Upper lobe of left lung (tissue), 4 donors: Measurements from ENCODE around the gene AMOTL2.

Source experiments
- POLR2A ChIP-seq, 4 donors: fragments of 450-650 bp; IDR thresholded peaks; one replicate each; pipeline ENCODE4 v1.5.1; 2016 to 2017; ENCODE audit warnings: antibody characterized with exemption in 4 of 4, mild to moderate bottlenecking in 2 of 4
- TF ChIP-seq, protein P1 (sequence below), 6 experiments: fragments of 450-650 bp in 4 of 6; fragments of 200-600 bp in 2 of 6; sonication (generic) in 2 of 6; IDR thresholded peaks; one replicate each; pipeline ENCODE4 v1.5.1; 2016 to 2019; ENCODE audit warnings: antibody characterized with exemption in 6 of 6

- TF ChIP-seq, protein P1, sequence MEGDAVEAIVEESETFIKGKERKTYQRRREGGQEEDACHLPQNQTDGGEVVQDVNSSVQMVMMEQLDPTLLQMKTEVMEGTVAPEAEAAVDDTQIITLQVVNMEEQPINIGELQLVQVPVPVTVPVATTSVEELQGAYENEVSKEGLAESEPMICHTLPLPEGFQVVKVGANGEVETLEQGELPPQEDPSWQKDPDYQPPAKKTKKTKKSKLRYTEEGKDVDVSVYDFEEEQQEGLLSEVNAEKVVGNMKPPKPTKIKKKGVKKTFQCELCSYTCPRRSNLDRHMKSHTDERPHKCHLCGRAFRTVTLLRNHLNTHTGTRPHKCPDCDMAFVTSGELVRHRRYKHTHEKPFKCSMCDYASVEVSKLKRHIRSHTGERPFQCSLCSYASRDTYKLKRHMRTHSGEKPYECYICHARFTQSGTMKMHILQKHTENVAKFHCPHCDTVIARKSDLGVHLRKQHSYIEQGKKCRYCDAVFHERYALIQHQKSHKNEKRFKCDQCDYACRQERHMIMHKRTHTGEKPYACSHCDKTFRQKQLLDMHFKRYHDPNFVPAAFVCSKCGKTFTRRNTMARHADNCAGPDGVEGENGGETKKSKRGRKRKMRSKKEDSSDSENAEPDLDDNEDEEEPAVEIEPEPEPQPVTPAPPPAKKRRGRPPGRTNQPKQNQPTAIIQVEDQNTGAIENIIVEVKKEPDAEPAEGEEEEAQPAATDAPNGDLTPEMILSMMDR (IDR thresholded peaks at IDR 0.05) = no peak
- no peak for TF ChIP-seq POLR2A (IDR thresholded peaks at IDR 0.05)
These were observed 34.8 kb upstream of the AMOTL2 start for GRCh38 chr3:134409041-134409440.
